Lung (tissue), 12 donors: ENCODE results near the gene ADCY5. TPM values are rescaled to one million over a fixed set of nuclear protein-coding genes. Genes with fewer than 3 reads are reported as not detected.
A peak's percentile ranks its signal among the peaks of the same experiment; 100 is the strongest.

ENCODE experiments used
- ATAC-seq: fragments of 200-7000 bp; cut with Tn5 transposase; one replicate; pipeline ENCODE4 v1.9.1; 2020; ENCODE audit warnings: moderate number of reproducible peaks; ENCODE audit not compliant: insufficient read depth, low FRiP score
- DNase-seq, 3 donors: peaks; one replicate each; pipeline ENCODE4 v3.0.0-alpha.2; 2013 to 2017
- H3K27ac ChIP-seq, 2 donors: one replicate each; pipeline ENCODE4 v1.5.1; 2013; ENCODE audit warnings: mild to moderate bottlenecking in 2 of 2, moderate library complexity in 2 of 2, control low read depth in 1 of 2, inconsistent platforms in 1 of 2, low read depth in 1 of 2, low read length in 1 of 2
- H3K27me3 ChIP-seq, 3 donors: one replicate each; pipeline ENCODE4 v1.5.1; 2013; ENCODE audit warnings: low read length in 2 of 3; ENCODE audit not compliant: control insufficient read depth in 3 of 3, insufficient read depth in 3 of 3
- H3K36me3 ChIP-seq, 4 donors: one replicate each; pipeline ENCODE4 v1.5.1; 2013; ENCODE audit warnings: low read length in 4 of 4, mild to moderate bottlenecking in 1 of 4, moderate library complexity in 1 of 4; ENCODE audit not compliant: control insufficient read depth in 4 of 4, insufficient read depth in 4 of 4
- H3K4me1 ChIP-seq, 5 donors: one replicate each; pipeline ENCODE4 v1.5.1; 2013; ENCODE audit warnings: low read length in 5 of 5, mild to moderate bottlenecking in 2 of 5, moderate library complexity in 1 of 5; ENCODE audit not compliant: control insufficient read depth in 5 of 5, insufficient read depth in 5 of 5
- H3K4me3 ChIP-seq: one replicate; pipeline ENCODE4 v1.5.1; 2013; ENCODE audit warnings: mild to moderate bottlenecking, control low read depth, moderate library complexity
- H3K9ac ChIP-seq, 2 donors: one replicate each; pipeline ENCODE4 v1.5.1; 2013; ENCODE audit warnings: low read length in 2 of 2, control low read depth in 1 of 2; ENCODE audit not compliant: insufficient read depth in 1 of 2
- H3K9me3 ChIP-seq, 4 donors: one replicate each; pipeline ENCODE4 v1.5.1; 2013; ENCODE audit warnings: low read length in 3 of 4, mild to moderate bottlenecking in 1 of 4, moderate library complexity in 1 of 4; ENCODE audit not compliant: control insufficient read depth in 4 of 4, insufficient read depth in 3 of 4
- WGBS, 2 donors: extraction: QIAGEN DNeasy Blood & Tissue Kit; methylation state at CpG; one replicate each; pipeline ENCODE4 v1.1.7; 2013; 5-methylcytosine and 5-hydroxymethylcytosine counted together
- polyA plus RNA-seq, 2 donors: library from polyadenylated mRNA; stranded (reverse); fragments of 200-250 nt; gene quantifications; one replicate each; pipeline ENCODE4 v1.2.1, GENCODE V29; 2013
- total RNA-seq, 2 donors: library from RNA; depleted of rRNA in 1 of 2; stranded (reverse); fragments of >200 nt in 1 of 2; gene quantifications; one replicate each; pipeline ENCODE4 v1.2.1, GENCODE V29; 2014 to 2021
- TF ChIP-seq, protein P1 (sequence below): IDR thresholded peaks from 2 replicates; pipeline ENCODE4 v1.5.1; 2012; ENCODE audit warnings: mild to moderate bottlenecking; ENCODE audit errors: control extremely low read depth, extremely low read depth
- donor health status: control.
- donor health status: control.
- donor health status: Bipolar disorder and iron deficiency.
- donor health status: healthy.
- donor health status: DM: yes; HTN: yes; CAD: no.

ADCY5 gene
- total and polyA plus RNA-seq, 4 donors, result 1.2 to 8.4 (median 2.4) TPM

- Histone ChIP-seq H3K9ac (peak overlapping the region in 1 of 2 donors; percentile 11), H3K36me3 (no peaks in the 10 kb centered on the region), H3K4me3 (no peak overlapping the region), H3K4me1 (peaks cover 0 to 36% (median 16%) of the 10 kb centered on the region in 5 donors), H3K27ac (peak overlapping the region in 1 of 2 donors; percentile 54), H3K27me3 (no peaks in the 10 kb centered on the region), H3K9me3 (no peaks in the 10 kb centered on the region)
- ATAC-seq (no peak), DNase-seq (peak in 2 of 3 donors; percentile 55 to 66)
- 73 to 75% methylated on average over 8 of the region's 8 CpGs for WGBS, 2 donors
- TF ChIP-seq, protein P1, sequence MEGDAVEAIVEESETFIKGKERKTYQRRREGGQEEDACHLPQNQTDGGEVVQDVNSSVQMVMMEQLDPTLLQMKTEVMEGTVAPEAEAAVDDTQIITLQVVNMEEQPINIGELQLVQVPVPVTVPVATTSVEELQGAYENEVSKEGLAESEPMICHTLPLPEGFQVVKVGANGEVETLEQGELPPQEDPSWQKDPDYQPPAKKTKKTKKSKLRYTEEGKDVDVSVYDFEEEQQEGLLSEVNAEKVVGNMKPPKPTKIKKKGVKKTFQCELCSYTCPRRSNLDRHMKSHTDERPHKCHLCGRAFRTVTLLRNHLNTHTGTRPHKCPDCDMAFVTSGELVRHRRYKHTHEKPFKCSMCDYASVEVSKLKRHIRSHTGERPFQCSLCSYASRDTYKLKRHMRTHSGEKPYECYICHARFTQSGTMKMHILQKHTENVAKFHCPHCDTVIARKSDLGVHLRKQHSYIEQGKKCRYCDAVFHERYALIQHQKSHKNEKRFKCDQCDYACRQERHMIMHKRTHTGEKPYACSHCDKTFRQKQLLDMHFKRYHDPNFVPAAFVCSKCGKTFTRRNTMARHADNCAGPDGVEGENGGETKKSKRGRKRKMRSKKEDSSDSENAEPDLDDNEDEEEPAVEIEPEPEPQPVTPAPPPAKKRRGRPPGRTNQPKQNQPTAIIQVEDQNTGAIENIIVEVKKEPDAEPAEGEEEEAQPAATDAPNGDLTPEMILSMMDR, result no peak
Observed at GRCh38 chr3:123424999-123425712, 23.7 kb downstream of the ADCY5 start.

GRCh38 chr3:123424321-123424998, 24.4 kb downstream of the ADCY5 start:
- Histone ChIP-seq H3K36me3 (no peaks in the 10 kb centered on the region), H3K4me1 (peaks cover 0 to 36% (median 16%) of the 10 kb centered on the region in 5 donors), H3K27me3 (no peaks in the 10 kb centered on the region), H3K4me3 (no peak overlapping the region), H3K27ac (peak overlapping the region in 1 of 2 donors; percentile 86), H3K9ac (peak overlapping the region in 1 of 2 donors; percentile 11), H3K9me3 (no peaks in the 10 kb centered on the region)
- TF ChIP-seq, protein P1, result no peak
- ATAC-seq (no peak), DNase-seq (peak; percentile 25 to 48 (median 45))
- WGBS, 2 donors, result 71 to 77% methylated on average over 13 of the region's 13 CpGs

DNA sequence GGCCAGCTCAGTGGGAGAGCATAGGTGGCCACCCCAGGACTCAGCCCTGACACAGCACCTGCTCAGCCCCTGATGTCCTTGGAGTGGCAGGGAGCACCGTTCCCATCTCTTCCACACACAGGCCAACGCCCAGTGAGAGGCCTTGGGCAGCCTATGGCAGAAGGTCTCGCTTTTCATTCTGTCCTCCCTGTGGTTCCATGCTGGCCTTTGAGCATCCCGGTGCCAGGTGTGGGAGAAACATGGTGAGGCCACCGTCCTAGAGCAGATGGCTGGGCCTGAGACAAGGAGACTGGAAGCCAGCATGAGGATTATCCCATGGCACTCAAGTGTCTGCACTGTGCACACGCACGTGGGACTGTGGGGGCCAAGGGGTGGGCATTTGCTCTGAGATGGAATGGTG, 25.1 kb downstream of the ADCY5 start:
- Histone ChIP-seq H3K27me3 (no peaks in the 10 kb centered on the region), H3K4me3 (no peak overlapping the region), H3K27ac (peak overlapping the region in 1 of 2 donors; percentile 86), H3K4me1 (peaks cover 0 to 36% (median 16%) of the 10 kb centered on the region in 5 donors), H3K9me3 (no peaks in the 10 kb centered on the region), H3K36me3 (no peaks in the 10 kb centered on the region), H3K9ac (no peak overlapping the region)
- 75 to 83% methylated on average over 7 of the region's 7 CpGs for WGBS, 2 donors
- DNase-seq (no peak), ATAC-seq (no peak)
- TF ChIP-seq, protein P1, result no peak
